Esophagus muscularis mucosa (tissue), 4 donors: Measurements from ENCODE around the gene EMILIN1.

Experiments
- EP300 ChIP-seq: sonication (generic); formaldehyde crosslinking; IDR thresholded peaks from one replicate; pipeline ENCODE4 v1.6.1; 2017; ENCODE audit warnings: antibody characterized with exemption
- POLR2A ChIP-seq: fragments of 450-650 bp; IDR thresholded peaks from one replicate; pipeline ENCODE4 v1.6.1; 2017; ENCODE audit warnings: antibody characterized with exemption, moderate library complexity, mild to moderate bottlenecking, low read depth
- POLR2AphosphoS5 ChIP-seq, 2 donors: sonication (generic); formaldehyde crosslinking; IDR thresholded peaks; one replicate each; pipeline ENCODE4 v1.6.1; 2017; ENCODE audit warnings: antibody characterized with exemption in 2 of 2
- TF ChIP-seq, protein P1 (sequence below), 3 experiments: fragments of 200-600 bp in 2 of 3; fragments of 450-650 bp in 1 of 3; sonication (generic) in 2 of 3; IDR thresholded peaks; one replicate each; pipeline ENCODE4 v1.5.1; 2017 to 2019; ENCODE audit warnings: antibody characterized with exemption in 3 of 3, mild to moderate bottlenecking in 2 of 3, moderate library complexity in 1 of 3

- TF ChIP-seq, protein P1, sequence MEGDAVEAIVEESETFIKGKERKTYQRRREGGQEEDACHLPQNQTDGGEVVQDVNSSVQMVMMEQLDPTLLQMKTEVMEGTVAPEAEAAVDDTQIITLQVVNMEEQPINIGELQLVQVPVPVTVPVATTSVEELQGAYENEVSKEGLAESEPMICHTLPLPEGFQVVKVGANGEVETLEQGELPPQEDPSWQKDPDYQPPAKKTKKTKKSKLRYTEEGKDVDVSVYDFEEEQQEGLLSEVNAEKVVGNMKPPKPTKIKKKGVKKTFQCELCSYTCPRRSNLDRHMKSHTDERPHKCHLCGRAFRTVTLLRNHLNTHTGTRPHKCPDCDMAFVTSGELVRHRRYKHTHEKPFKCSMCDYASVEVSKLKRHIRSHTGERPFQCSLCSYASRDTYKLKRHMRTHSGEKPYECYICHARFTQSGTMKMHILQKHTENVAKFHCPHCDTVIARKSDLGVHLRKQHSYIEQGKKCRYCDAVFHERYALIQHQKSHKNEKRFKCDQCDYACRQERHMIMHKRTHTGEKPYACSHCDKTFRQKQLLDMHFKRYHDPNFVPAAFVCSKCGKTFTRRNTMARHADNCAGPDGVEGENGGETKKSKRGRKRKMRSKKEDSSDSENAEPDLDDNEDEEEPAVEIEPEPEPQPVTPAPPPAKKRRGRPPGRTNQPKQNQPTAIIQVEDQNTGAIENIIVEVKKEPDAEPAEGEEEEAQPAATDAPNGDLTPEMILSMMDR (IDR thresholded peaks at IDR 0.05) = no peak
- TF ChIP-seq POLR2AphosphoS5 (IDR thresholded peaks at IDR 0.05) = no peak
- no peak for TF ChIP-seq EP300
- TF ChIP-seq POLR2A = no peak
These were observed 23.9 kb downstream of the EMILIN1 start for GRCh38 chr2:27102329-27102728.
